WTC11 (cell line): ENCODE results near the gene EIF4E1B. TPM values are rescaled to one million over a fixed set of nuclear protein-coding genes. Genes with fewer than 3 reads are reported as not detected.

Experiments used
- ATAC-seq: fragments of 200-7000 bp; cut with Tn5 transposase; 2 replicates; pipeline ENCODE4 v1.10.0; 2021; ENCODE audit warnings: mild to moderate bottlenecking, moderate library complexity
- CTCF ChIA-PET: fragments of 300-600 bp; sonication (Branson Sonifier 250); formaldehyde crosslinking; loops from one replicate; lab custom pipeline; 2021; ENCODE audit warnings: antibody characterized with exemption; lab: Charles Lee
- POLR2A ChIA-PET: fragments of 350-600 bp; sonication (Branson Sonifier 250); formaldehyde crosslinking; loops from one replicate; lab custom pipeline; 2021; ENCODE audit warnings: antibody characterized with exemption; lab: Charles Lee
- DNase-seq: peaks from one replicate; pipeline ENCODE4 v3.0.0; 2021; ENCODE audit warnings: low spot score
- H3K27ac Mint-ChIP-seq: 2 replicates; pipeline ENCODE4 v1.8.0; 2021; ENCODE audit warnings: mixed read lengths
- H3K27me3 Mint-ChIP-seq: 2 replicates; pipeline ENCODE4 v1.8.0; 2021; ENCODE audit warnings: low read depth, mild to moderate bottlenecking, moderate library complexity, mixed read lengths
- H3K36me3 Mint-ChIP-seq: 2 replicates; pipeline ENCODE4 v1.8.0; 2021; ENCODE audit warnings: mixed read lengths
- H3K4me1 Mint-ChIP-seq: 2 replicates; pipeline ENCODE4 v1.8.0; 2022; ENCODE audit warnings: mixed read lengths
- H3K4me3 Mint-ChIP-seq: 2 replicates; pipeline ENCODE4 v1.8.0; 2021; ENCODE audit warnings: mild to moderate bottlenecking, moderate library complexity, mixed read lengths
- H3K9me3 Mint-ChIP-seq: 2 replicates; pipeline ENCODE4 v1.8.0; 2021; ENCODE audit warnings: mixed read lengths
- CBFB ChIP-seq: sonication (generic); formaldehyde crosslinking; IDR thresholded peaks from 2 replicates; pipeline ENCODE4 v1.8.1; 2022; ENCODE audit warnings: mild to moderate bottlenecking, low read depth, missing genetic modification reagents
- EMX1 ChIP-seq: fragments of 250-450 bp; sonication (Bioruptor Pico); IDR thresholded peaks from 2 replicates; pipeline ENCODE4 v1.8.0; 2021; ENCODE audit warnings: mild to moderate bottlenecking
- ESRRA ChIP-seq: sonication (generic); formaldehyde crosslinking; IDR thresholded peaks from 2 replicates; pipeline ENCODE4 v1.8.1; 2022; ENCODE audit warnings: mild to moderate bottlenecking, missing genetic modification reagents, borderline replicate concordance
- IRF2 ChIP-seq: sonication (generic); formaldehyde crosslinking; IDR thresholded peaks from 2 replicates; pipeline ENCODE4 v1.8.0; 2022; ENCODE audit warnings: low read depth, missing genetic modification reagents, borderline replicate concordance
- JAZF1 ChIP-seq: fragments of 250-450 bp; sonication (Bioruptor Pico); IDR thresholded peaks from 2 replicates; pipeline ENCODE4 v1.9.0; 2021; ENCODE audit warnings: moderate library complexity, mild to moderate bottlenecking, inconsistent platforms
- NFYB ChIP-seq: sonication (generic); formaldehyde crosslinking; conservative IDR thresholded peaks from 2 replicates; pipeline ENCODE4 v1.8.0; 2022; ENCODE audit warnings: low read depth, missing genetic modification reagents
- NR1H2 ChIP-seq: sonication (generic); formaldehyde crosslinking; IDR thresholded peaks from 2 replicates; pipeline ENCODE4 v1.9.0; 2021; ENCODE audit warnings: mild to moderate bottlenecking, moderate library complexity, missing genetic modification reagents
- NR2C2 ChIP-seq: sonication (generic); formaldehyde crosslinking; IDR thresholded peaks from 2 replicates; pipeline ENCODE4 v1.8.0; 2022; ENCODE audit warnings: mild to moderate bottlenecking, missing genetic modification reagents
- NR3C1 ChIP-seq: sonication (generic); formaldehyde crosslinking; conservative IDR thresholded peaks from 2 replicates; pipeline ENCODE4 v1.8.1; 2023; ENCODE audit warnings: low read depth, mild to moderate bottlenecking, missing genetic modification reagents
- OVOL2 ChIP-seq: fragments of 250-450 bp; sonication (Bioruptor Pico); IDR thresholded peaks from 2 replicates; pipeline ENCODE4 v1.9.0; 2021; ENCODE audit warnings: mild to moderate bottlenecking, borderline replicate concordance
- SMAD4 ChIP-seq: sonication (generic); formaldehyde crosslinking; IDR thresholded peaks from 2 replicates; pipeline ENCODE4 v1.8.0; 2022; ENCODE audit warnings: mild to moderate bottlenecking, missing genetic modification reagents
- TEAD1 ChIP-seq: sonication (generic); formaldehyde crosslinking; IDR thresholded peaks from 2 replicates; pipeline ENCODE4 v1.8.0; 2022; ENCODE audit warnings: mild to moderate bottlenecking, missing genetic modification reagents
- TEAD4 ChIP-seq: sonication (generic); formaldehyde crosslinking; IDR thresholded peaks from 2 replicates; pipeline ENCODE4 v1.8.0; 2022; ENCODE audit warnings: mild to moderate bottlenecking, missing genetic modification reagents
- ZNF138 ChIP-seq: sonication (generic); formaldehyde crosslinking; conservative IDR thresholded peaks from 2 replicates; pipeline ENCODE4 v1.8.1; 2022; ENCODE audit warnings: mild to moderate bottlenecking, moderate library complexity, missing genetic modification reagents
- ZNF263 ChIP-seq: sonication (generic); formaldehyde crosslinking; IDR thresholded peaks from 2 replicates; pipeline ENCODE4 v1.8.1; 2022; ENCODE audit warnings: low read depth, mild to moderate bottlenecking, moderate library complexity, missing genetic modification reagents
- ZNF423 ChIP-seq: fragments of 250-450 bp; sonication (Bioruptor Pico); IDR thresholded peaks from 2 replicates; pipeline ENCODE4 v2.1.2; 2022; ENCODE audit warnings: mild to moderate bottlenecking, moderate library complexity
- ZNF671 ChIP-seq: fragments of 250-450 bp; sonication (Bioruptor Pico); IDR thresholded peaks from 2 replicates; pipeline ENCODE4 v1.8.0; 2021; ENCODE audit warnings: mild to moderate bottlenecking
- total RNA-seq: library from RNA; stranded (reverse); gene quantifications from 3 replicates; pipeline ENCODE4 v1.2.3, GENCODE V29; 2021
- TF ChIP-seq, protein P1 (sequence below): sonication (generic); formaldehyde crosslinking; IDR thresholded peaks from 2 replicates; pipeline ENCODE4 v1.8.1; 2023; ENCODE audit warnings: mild to moderate bottlenecking, moderate library complexity, missing genetic modification reagents
- TF ChIP-seq, protein P2 (sequence below): sonication (generic); formaldehyde crosslinking; IDR thresholded peaks from 2 replicates; pipeline ENCODE4 v1.8.1; 2023; ENCODE audit warnings: mild to moderate bottlenecking, missing genetic modification reagents
- TF ChIP-seq, protein P3 (sequence below): sonication (generic); formaldehyde crosslinking; conservative IDR thresholded peaks from 2 replicates; pipeline ENCODE4 v1.8.1; 2023; ENCODE audit warnings: mild to moderate bottlenecking, low read depth, missing genetic modification reagents, moderate library complexity
- TF ChIP-seq, protein P4 (sequence below): fragments of 250-450 bp; sonication (Bioruptor Pico); conservative IDR thresholded peaks from 2 replicates; pipeline ENCODE4 v1.9.0; 2021; ENCODE audit warnings: mild to moderate bottlenecking
- TF ChIP-seq, protein P5 (sequence below): sonication (generic); formaldehyde crosslinking; conservative IDR thresholded peaks from 2 replicates; pipeline ENCODE4 v1.8.1; 2022; ENCODE audit warnings: mild to moderate bottlenecking, missing genetic modification reagents
- TF ChIP-seq, protein P6 (sequence below): sonication (generic); formaldehyde crosslinking; IDR thresholded peaks from 2 replicates; pipeline ENCODE4 v1.8.0; 2022; ENCODE audit warnings: mild to moderate bottlenecking, missing genetic modification reagents
- TF ChIP-seq, protein P7 (sequence below): sonication (generic); formaldehyde crosslinking; IDR thresholded peaks from 2 replicates; pipeline ENCODE4 v1.8.1; 2023; ENCODE audit warnings: mild to moderate bottlenecking, missing genetic modification reagents, moderate library complexity
- TF ChIP-seq, protein P8 (sequence below): sonication (generic); formaldehyde crosslinking; IDR thresholded peaks from 2 replicates; pipeline ENCODE4 v1.8.0; 2022; ENCODE audit warnings: mild to moderate bottlenecking, missing genetic modification reagents

Gene EIF4E1B
- total RNA-seq, 1 experiment from 2014 or later: 0.74 TPM

DNA sequence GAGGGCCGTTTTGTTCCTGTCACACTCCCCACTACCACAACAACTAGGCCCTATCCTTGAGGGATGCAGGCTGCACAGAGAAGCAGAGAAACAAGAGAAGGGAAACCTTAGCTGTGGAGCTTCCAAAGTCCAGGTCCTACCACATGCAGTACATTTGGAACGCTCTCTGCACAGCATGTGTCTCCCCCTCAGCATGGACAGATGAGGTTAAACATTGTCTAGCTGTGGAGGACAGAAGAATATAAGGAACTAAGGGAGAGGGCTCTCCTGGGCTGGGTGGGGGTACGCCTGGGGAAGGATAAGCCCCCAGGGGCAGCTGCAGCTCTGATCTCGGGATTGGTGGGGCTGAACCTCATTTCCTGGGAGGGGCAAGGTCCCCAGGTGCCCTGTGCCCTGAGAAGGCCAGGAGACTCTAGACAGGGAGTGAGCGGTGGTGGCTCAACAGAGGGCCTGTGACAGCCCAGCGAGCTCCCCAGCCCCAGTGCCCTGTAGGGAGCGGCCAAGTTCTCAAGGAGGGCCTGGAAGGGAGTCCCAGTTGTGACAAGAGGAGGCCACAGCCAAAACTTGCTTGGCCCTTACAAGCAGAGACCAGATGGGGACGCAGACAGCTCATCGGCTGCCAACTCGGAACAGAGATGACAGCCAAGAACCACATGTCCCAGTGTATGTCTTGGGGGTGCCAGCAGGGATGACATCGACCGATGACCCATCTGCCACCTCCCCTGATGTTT is 46.9 kb downstream of the EIF4E1B start:
- H3K4me3 Mint-ChIP-seq: no peak overlapping the region
- DNase-seq: no peak
- TF ChIP-seq NR1H2 (CRISPR knock-in tag): no peak
- no peak for TF ChIP-seq NR3C1 (CRISPR knock-in tag)
- TF ChIP-seq ESRRA (CRISPR knock-in tag): no peak
- TF ChIP-seq, protein P1, sequence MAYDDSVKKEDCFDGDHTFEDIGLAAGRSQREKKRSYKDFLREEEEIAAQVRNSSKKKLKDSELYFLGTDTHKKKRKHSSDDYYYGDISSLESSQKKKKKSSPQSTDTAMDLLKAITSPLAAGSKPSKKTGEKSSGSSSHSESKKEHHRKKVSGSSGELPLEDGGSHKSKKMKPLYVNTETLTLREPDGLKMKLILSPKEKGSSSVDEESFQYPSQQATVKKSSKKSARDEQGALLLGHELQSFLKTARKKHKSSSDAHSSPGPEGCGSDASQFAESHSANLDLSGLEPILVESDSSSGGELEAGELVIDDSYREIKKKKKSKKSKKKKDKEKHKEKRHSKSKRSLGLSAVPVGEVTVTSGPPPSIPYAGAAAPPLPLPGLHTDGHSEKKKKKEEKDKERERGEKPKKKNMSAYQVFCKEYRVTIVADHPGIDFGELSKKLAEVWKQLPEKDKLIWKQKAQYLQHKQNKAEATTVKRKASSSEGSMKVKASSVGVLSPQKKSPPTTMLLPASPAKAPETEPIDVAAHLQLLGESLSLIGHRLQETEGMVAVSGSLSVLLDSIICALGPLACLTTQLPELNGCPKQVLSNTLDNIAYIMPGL: no peak
- TF ChIP-seq JAZF1 (CRISPR knock-in tag): no peak
- TF ChIP-seq, protein P2, sequence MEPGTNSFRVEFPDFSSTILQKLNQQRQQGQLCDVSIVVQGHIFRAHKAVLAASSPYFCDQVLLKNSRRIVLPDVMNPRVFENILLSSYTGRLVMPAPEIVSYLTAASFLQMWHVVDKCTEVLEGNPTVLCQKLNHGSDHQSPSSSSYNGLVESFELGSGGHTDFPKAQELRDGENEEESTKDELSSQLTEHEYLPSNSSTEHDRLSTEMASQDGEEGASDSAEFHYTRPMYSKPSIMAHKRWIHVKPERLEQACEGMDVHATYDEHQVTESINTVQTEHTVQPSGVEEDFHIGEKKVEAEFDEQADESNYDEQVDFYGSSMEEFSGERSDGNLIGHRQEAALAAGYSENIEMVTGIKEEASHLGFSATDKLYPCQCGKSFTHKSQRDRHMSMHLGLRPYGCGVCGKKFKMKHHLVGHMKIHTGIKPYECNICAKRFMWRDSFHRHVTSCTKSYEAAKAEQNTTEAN (CRISPR knock-in tag): no peak
- TF ChIP-seq, protein P3, sequence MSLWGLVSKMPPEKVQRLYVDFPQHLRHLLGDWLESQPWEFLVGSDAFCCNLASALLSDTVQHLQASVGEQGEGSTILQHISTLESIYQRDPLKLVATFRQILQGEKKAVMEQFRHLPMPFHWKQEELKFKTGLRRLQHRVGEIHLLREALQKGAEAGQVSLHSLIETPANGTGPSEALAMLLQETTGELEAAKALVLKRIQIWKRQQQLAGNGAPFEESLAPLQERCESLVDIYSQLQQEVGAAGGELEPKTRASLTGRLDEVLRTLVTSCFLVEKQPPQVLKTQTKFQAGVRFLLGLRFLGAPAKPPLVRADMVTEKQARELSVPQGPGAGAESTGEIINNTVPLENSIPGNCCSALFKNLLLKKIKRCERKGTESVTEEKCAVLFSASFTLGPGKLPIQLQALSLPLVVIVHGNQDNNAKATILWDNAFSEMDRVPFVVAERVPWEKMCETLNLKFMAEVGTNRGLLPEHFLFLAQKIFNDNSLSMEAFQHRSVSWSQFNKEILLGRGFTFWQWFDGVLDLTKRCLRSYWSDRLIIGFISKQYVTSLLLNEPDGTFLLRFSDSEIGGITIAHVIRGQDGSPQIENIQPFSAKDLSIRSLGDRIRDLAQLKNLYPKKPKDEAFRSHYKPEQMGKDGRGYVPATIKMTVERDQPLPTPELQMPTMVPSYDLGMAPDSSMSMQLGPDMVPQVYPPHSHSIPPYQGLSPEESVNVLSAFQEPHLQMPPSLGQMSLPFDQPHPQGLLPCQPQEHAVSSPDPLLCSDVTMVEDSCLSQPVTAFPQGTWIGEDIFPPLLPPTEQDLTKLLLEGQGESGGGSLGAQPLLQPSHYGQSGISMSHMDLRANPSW: no peak
- TF ChIP-seq ZNF423: no peak
- TF ChIP-seq OVOL2: no peak
- TF ChIP-seq EMX1 (CRISPR knock-in tag): no peak
- TF ChIP-seq, all 79 proteins: peak for 0
- no peaks in the 10 kb centered on the region for H3K9me3 Mint-ChIP-seq
- ChIA-PET POLR2A (no interaction called here), CTCF (interaction anchor here (0.5 to 5.6 kb wide), 11 partner anchors 10 to 806 kb away, joined by 3 to 55 read pairs (median 4); partner anchors contain the start of gene CPLX2)
- no peak overlapping the region for H3K27ac Mint-ChIP-seq
- ATAC-seq: no peak
- peaks cover 6% of the 10 kb centered on the region for H3K27me3 Mint-ChIP-seq
- H3K4me1 Mint-ChIP-seq: peaks cover 24% of the 10 kb centered on the region
- no peaks in the 10 kb centered on the region for H3K36me3 Mint-ChIP-seq

DNA sequence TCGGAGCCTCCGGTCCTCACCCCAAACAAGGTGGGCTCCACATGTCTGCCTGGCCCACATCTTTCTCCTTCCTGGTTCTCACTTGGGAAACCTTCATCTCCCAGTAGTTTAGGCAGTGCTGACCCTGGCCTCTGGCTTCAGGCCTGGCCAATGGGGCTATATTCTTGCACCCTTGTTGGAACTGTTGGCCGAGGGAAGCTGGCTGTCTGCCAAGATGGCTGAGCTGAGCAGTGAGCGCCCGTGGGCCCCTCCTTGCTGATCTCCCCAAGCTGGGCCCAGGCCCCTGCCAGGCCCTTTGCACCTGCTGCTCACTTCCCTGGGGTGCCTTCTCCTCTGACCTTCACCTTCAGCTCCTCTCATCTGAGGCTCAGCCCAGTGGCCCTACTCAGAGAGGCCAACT is 48.1 kb downstream of the EIF4E1B start:
- Mint-ChIP-seq H3K27ac (no peak overlapping the region), H3K27me3 (peaks cover 6% of the 10 kb centered on the region), H3K36me3 (no peaks in the 10 kb centered on the region), H3K9me3 (no peaks in the 10 kb centered on the region), H3K4me3 (no peak overlapping the region), H3K4me1 (peaks cover 16% of the 10 kb centered on the region)
- ChIA-PET POLR2A (no interaction called here), CTCF (interaction anchor here (0.9 to 5.6 kb wide), 6 partner anchors 9 to 22 kb away, joined by 4 to 55 read pairs (median 10); no protein-coding TSS in a partner anchor)
- ATAC-seq (no peak), DNase-seq (no peak)
- TF ChIP-seq IRF2 (CRISPR knock-in tag): no peak
- TF ChIP-seq, protein P4, sequence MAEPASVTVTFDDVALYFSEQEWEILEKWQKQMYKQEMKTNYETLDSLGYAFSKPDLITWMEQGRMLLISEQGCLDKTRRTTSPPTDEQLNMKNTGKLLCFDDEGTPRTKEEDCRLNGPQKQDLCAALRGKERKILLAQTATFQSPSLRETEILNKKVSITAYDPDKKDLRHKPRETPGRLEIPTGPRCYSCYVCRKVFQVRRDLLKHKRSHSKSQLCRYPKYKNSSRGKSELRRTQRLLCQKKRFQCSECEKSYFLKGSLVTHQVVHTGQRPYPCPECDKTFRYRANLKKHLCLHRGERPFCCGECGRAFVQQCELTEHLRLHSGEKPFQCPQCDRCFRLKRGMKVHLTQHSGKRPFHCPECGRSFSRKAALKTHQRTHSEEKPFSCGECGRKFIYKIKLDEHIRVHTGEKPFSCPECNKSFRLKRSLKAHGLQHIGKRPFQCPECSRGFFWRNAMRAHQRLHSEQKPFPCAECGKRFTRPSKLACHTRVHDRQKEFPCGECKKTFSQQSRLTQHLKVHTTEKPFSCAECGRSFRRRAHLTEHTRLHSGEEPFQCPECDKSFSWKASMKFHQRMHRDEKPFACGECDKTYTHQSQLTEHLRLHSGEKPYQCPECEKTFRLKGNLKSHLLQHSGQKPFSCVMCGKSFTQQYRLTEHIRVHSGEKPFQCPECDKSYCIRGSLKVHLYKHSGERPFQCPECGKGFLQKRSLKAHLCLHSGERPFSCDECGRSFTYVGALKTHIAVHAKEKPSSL (CRISPR knock-in tag): no peak
- TF ChIP-seq SMAD4 (CRISPR knock-in tag): no peak
- TF ChIP-seq NR2C2 (CRISPR knock-in tag): no peak
- TF ChIP-seq TEAD4 (CRISPR knock-in tag): no peak
- TF ChIP-seq, protein P5, sequence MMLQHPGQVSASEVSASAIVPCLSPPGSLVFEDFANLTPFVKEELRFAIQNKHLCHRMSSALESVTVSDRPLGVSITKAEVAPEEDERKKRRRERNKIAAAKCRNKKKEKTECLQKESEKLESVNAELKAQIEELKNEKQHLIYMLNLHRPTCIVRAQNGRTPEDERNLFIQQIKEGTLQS (CRISPR knock-in tag): no peak
- TF ChIP-seq, protein P6, sequence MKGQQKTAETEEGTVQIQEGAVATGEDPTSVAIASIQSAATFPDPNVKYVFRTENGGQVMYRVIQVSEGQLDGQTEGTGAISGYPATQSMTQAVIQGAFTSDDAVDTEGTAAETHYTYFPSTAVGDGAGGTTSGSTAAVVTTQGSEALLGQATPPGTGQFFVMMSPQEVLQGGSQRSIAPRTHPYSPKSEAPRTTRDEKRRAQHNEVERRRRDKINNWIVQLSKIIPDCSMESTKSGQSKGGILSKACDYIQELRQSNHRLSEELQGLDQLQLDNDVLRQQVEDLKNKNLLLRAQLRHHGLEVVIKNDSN (CRISPR knock-in tag): no peak
- TF ChIP-seq, protein P7, sequence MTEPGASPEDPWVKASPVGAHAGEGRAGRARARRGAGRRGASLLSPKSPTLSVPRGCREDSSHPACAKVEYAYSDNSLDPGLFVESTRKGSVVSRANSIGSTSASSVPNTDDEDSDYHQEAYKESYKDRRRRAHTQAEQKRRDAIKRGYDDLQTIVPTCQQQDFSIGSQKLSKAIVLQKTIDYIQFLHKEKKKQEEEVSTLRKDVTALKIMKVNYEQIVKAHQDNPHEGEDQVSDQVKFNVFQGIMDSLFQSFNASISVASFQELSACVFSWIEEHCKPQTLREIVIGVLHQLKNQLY (CRISPR knock-in tag): no peak
- TF ChIP-seq CBFB (CRISPR knock-in tag): no peak
- no peak for TF ChIP-seq TEAD1 (CRISPR knock-in tag)
- no peak for TF ChIP-seq ZNF263 (CRISPR knock-in tag)
- no peak for TF ChIP-seq ZNF138
- TF ChIP-seq NFYB (CRISPR knock-in tag): no peak
- TF ChIP-seq, protein P8, sequence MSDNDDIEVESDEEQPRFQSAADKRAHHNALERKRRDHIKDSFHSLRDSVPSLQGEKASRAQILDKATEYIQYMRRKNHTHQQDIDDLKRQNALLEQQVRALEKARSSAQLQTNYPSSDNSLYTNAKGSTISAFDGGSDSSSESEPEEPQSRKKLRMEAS (CRISPR knock-in tag): no peak
- TF ChIP-seq ZNF671 (CRISPR knock-in tag): no peak
- no peak for TF ChIP-seq ESRRA (CRISPR knock-in tag)
